H7 (cell line): Measurements from ENCODE around the gene RCAN2. TPM values are rescaled to one million over a fixed set of nuclear protein-coding genes. Genes with fewer than 3 reads are reported as not detected.
A peak's percentile ranks its signal among the peaks of the same experiment; 100 is the strongest.

Source experiments
- DNase-seq: peaks from one replicate; pipeline ENCODE4 v3.0.0; 2012
- H3K27me3 ChIP-seq: 2 replicates; pipeline ENCODE4 v1.6.0; 2011; ENCODE audit warnings: mild to moderate bottlenecking, low read length; ENCODE audit not compliant: control insufficient read depth, insufficient read depth
- H3K36me3 ChIP-seq: replicated peaks from 2 replicates; pipeline ENCODE4 v1.5.1; 2011; ENCODE audit warnings: low read length; ENCODE audit not compliant: control insufficient read depth, insufficient read depth
- H3K4me3 ChIP-seq: 2 replicates; pipeline ENCODE4 v1.5.1; 2011; ENCODE audit warnings: low read depth, mild to moderate bottlenecking, control low read depth, low read length, moderate library complexity; ENCODE audit not compliant: insufficient read depth
- total RNA-seq: library from RNA; depleted of rRNA; stranded (reverse); fragments of >200 nt; shearing (Covaris generic); gene quantifications from 2 replicates; pipeline ENCODE4 v1.2.3, GENCODE V29; 2014

Gene RCAN2
- total RNA-seq, 1 experiment from 2014 or later, result 2.8 TPM

DNA sequence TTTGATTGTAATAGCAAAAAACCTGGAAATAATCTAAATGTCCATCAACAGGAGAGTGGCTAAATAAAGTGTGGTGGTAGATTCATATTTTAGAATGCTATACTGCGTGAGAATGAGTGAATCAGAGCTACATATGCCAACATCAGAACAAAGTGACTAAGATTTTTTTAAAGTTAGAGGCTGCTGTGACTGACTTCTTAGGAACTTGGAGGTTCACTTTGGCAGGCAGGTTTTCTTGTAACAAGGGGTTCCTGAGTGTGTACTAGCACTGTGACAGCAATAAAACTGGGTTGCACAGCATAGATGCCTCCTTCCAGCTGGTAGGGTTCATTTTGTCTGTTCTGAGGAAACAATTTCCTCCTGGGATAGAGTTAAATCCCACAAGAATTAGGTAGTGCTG lies 245.2 kb downstream of the RCAN2 start:
- Histone ChIP-seq H3K4me3 (no peak overlapping the region), H3K27me3 (no peaks in the 10 kb centered on the region), H3K36me3 (no peaks in the 10 kb centered on the region)
- DNase-seq, result no peak

DNA sequence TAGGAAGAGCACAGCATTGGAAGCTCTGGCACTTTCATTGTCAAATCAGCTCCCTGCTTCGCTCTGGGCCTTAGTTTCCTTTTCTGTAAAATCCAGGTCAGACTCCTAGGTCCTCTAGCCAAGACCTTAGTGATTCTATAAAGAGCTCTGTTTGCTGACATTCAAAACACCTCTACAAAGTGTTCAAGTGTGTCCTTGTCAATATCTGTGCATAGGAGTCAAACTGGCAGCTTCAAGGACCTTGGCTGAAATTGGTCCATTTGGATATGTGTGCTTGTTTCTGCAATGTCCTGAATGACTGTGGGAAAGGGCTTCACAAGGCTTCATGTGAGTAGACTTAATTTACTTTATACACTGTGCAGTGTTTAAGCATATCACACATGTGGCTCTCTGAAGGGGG lies 246.6 kb downstream of the RCAN2 start:
- H3K27me3 ChIP-seq, result no peaks in the 10 kb centered on the region
- no peak for DNase-seq
- H3K36me3 ChIP-seq, result no peaks in the 10 kb centered on the region
- no peak overlapping the region for H3K4me3 ChIP-seq

DNA sequence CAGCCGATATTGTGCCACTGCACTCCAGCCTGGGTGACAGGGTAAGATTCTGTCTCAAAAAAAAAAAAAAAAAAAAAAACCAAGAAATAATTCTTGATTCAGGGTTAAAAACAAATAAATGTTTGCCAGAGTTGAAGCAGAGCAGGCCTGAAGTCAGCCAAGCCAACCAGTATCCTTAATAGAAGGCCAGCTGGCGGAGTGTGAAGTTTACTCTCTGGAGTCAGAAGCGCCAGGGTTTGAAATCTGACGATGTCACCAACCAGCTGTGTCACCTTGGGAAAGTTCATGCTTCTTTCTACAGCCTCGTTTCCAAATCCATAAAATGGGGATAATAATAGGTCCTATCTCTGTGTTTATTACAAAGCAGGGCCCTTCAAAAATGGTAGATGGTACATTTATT lies 247.5 kb downstream of the RCAN2 start:
- no peaks in the 10 kb centered on the region for H3K27me3 ChIP-seq
- no peaks in the 10 kb centered on the region for H3K36me3 ChIP-seq
- H3K4me3 ChIP-seq, result no peak overlapping the region
- DNase-seq, result no peak

DNA sequence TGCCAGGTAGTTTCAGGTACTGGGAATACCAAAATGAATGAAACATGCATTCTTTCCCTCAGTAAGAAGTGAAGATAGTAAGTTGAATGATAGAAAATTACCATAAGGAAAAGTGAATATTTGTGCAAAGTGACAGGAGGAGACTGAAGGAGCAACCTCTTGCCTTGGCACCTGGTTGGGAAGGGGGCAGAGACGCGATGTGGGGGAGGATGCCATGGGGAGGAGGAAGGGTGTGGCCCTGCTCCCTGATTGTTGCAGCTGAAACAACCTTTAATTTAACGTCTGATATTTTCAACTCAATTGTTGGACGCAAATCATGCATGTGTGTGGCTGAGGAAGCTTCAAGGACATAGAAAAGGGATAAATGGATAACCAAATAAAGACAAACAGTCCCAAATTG lies 248.3 kb downstream of the RCAN2 start:
- no peaks in the 10 kb centered on the region for H3K27me3 ChIP-seq

DNA sequence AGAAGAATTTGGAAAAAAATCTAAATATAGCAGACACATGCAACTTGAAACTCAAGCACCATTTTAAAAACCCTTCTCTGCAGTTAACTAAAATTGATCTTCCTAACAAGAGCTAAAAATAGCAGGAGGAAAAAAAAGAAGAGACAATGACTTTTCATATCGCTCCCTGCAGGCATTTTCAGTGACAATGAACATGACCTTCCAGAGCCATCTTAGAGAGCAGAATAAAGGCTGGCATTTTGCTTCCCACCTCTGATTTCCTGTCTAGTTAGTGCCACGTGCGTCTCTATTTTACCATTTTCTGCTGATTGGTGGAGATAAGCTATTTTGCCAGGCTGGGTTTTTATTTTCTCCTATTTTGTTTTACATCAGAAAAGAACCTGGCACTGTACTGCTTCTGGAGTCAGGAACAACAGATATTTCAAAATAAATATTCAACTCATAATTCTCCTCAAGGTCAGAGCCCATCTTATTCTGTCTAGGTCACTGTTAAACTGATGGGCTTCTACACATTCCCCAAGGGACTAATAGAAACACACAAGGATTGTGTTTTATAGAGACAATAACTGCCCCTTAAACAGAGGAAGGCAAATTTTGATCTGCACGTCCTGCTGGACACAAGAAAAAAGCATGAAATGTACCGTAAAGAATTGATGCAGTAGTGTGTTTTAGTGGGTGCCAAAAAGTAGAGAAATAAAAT lies 250.2 kb downstream of the RCAN2 start:
- DNase-seq, result no peak
- H3K27me3 ChIP-seq, result no peaks in the 10 kb centered on the region
- H3K4me3 ChIP-seq, result no peak overlapping the region
- H3K36me3 ChIP-seq, result no peaks in the 10 kb centered on the region

More for the DNA sequence above, 248.3 kb downstream of the RCAN2 start:
- no peak overlapping the region for H3K4me3 ChIP-seq
- no peaks in the 10 kb centered on the region for H3K36me3 ChIP-seq
- DNase-seq, result no peak

DNA sequence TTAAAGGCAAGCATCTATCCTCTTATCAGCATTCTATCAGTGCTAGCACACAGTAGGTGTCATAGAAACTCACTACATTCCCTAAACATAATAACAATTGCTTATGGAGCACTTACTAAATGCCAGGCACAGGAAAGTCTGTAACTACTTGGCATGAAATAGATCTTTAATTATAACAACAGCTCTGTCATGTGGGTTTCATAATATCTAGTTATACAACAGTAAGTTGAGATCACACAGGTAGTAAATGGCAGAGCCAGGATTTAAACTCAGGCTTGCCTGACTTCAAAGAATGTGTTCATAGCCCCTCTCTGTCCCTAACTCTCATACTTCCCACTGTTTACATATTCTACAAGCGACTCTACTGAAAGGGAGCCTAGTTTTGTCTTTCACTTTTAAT lies 254.5 kb downstream of the RCAN2 start:
- DNase-seq, result no peak
- Histone ChIP-seq H3K36me3 (no peaks in the 10 kb centered on the region), H3K27me3 (no peaks in the 10 kb centered on the region), H3K4me3 (no peak overlapping the region)

DNA sequence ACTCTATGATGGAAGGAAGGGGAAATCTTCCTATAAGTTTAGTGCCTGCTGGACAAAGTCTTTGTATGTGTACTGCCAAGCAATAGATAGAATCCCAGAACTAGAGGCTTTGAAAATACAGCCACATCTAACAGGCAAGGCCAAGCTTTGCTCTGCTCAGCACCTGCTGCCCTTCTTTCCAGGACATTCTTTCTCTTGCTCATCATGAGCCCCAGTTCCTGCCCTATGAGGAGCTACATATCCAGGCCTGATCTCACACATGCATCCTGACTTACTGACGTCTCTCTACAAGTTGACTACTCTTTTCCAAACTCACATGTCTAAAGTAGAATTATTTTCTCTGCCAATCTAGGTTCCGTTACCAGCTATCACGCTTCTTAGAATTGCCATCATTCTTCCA lies 256.0 kb downstream of the RCAN2 start:
- no peaks in the 10 kb centered on the region for H3K27me3 ChIP-seq
- no peak for DNase-seq
- H3K4me3 ChIP-seq, result no peak overlapping the region
- H3K36me3 ChIP-seq, result no peaks in the 10 kb centered on the region

DNA sequence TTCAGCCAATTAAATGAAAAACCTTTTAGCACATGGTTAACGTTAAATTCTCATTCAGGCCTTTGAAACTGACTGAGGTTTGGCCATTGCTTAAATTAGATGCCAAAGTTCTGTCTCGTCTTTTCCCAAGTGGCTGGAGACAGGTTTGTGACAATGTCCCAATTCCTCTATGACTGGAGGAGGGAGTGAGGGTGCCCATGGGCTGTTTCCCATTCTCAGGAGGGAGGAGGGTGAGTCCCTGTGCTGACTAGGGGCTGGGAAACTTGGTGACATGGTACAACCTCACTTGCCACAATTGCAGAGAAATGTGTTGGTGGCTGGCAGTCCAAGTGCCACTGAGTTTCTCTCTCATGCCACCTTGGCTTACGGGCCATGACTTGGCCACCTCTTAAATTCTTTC lies 256.5 kb downstream of the RCAN2 start:
- Histone ChIP-seq H3K4me3 (no peak overlapping the region), H3K36me3 (no peaks in the 10 kb centered on the region), H3K27me3 (no peaks in the 10 kb centered on the region)
- DNase-seq, result no peak

DNA sequence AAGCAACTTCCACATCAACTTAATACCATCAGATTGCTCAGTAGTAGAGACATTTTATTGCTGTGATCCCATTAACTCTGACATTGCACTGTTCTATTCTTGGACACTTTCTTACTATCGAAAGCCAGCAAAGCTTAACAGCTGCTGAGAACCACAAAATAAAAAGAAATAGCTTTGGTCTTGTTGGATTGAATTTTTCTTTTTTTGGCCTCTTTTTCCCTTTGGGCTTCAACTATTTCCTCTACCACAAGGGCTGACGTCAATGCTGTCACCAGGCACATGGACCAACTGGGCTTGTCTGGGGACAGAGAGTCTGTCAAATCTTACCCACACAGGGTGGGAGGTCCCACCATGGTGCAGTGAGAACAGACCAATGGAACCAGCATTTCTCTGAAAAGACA lies 257.1 kb downstream of the RCAN2 start:
- DNase-seq, result no peak
- H3K4me3 ChIP-seq, result no peak overlapping the region
- no peaks in the 10 kb centered on the region for H3K27me3 ChIP-seq
- H3K36me3 ChIP-seq, result no peaks in the 10 kb centered on the region

DNA sequence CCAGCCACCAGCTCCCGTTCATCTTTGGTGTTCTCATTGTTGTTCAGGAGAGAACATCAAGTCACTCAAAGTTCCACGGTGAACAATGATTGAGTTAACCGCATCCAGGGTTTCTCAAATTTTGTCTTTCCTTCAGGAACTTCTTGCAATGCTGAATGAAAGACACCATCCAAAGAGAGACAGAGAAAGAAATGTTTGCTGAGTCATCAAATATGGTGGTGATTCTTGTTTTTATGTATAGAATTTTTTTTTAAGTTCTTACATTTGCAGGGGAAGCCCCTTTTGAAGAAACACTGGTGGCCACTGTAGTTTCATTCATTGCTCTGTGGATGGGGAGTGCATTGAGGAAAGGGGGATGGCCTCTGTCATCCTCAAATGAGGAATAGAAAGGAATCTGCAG lies 258.1 kb downstream of the RCAN2 start:
- H3K4me3 ChIP-seq, result no peak overlapping the region
- DNase-seq, result no peak
- H3K27me3 ChIP-seq, result no peaks in the 10 kb centered on the region
- no peaks in the 10 kb centered on the region for H3K36me3 ChIP-seq

DNA sequence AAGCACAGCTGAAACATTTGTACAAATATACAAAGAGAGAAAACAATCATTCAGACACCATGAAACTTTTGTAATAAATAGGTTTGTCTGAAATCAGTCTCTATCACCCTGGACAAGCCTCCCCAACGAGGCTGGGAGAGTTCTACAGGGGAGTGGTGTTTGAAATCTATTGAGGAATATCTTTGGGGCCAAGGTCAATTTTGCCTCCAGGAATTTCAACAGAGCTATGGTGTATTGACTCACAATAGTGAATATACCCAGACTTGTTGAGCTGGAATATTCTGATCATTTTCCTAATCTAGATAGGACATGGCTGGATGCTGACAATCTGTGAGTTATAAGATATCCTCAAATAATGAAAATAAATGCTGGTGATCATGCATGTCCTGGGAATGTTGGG lies 269.0 kb downstream of the RCAN2 start:
- no peak for DNase-seq
- H3K4me3 ChIP-seq, result no peak overlapping the region
- H3K36me3 ChIP-seq, result no peaks in the 10 kb centered on the region
- no peaks in the 10 kb centered on the region for H3K27me3 ChIP-seq

DNA sequence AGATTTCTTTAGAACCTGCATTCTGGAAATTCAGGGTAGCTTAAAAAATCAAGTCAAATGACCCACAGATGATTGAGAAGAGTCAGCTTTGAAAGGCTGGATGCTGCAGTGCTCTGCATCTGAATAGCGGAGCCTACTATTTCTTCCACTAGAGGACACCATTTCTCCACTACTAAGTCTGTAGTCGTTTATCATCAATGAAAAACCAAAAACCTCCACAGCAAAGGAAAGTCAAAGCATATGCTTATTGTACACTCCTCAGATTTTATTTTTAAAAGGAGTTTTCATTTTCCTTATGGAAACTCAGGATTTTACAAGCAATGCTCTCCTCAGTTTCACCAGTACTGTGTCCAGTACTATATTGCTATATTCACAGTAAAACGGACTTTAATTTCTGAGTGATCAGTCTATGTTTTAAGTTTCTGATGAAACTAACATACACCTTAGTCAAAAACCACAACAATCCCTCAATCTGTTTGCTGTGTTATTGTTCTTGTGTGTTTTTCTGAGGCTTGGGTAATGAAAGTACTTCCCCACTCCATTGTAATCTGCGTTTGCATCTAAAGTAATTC lies 269.9 kb downstream of the RCAN2 start:
- peak; percentile 30 for DNase-seq

DNA sequence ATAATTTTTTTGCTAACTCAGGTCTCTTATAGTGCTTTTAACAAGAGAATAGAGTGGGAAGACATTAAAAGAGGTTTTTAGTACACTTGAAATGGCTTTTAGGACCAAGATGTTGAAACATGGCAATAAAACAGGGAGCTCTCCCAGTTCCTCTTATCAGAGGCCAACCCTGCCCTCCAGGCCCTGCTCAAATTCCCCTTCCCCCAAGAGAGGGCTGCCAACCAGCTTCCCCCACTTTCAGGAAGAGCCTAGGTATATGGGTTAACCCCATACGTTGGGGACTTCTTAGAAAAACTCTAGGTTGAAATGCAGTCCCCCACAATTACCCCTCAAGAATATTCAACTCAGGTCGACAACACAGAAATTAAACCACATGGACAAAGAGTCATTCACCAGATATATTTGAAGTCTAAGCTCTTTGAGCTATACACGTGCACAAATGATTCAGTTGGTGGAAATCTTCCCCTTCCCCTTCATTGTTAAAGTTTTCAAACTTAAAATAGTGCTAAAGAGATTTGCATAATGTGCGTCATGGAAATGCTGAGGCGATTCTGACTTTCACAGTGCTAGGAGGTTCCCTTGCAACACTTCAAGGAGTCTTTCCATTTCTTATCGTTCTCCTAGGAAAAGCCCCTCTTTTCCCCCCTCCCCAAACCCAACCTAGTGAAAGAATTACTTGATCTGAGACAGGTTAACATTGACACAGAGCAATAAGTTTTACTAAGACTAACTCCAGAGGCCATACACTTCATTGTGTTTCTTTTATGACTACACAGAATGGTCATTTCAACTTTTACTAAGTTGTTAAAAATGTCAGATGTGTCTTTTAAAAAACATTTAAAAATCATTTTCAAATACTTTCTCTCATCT lies 270.7 kb downstream of the RCAN2 start:
- Histone ChIP-seq H3K27me3 (no peaks in the 10 kb centered on the region), H3K4me3 (no peak overlapping the region), H3K36me3 (no peaks in the 10 kb centered on the region)
- DNase-seq, result no peak

More for the DNA sequence above, 269.9 kb downstream of the RCAN2 start:
- Histone ChIP-seq H3K36me3 (no peaks in the 10 kb centered on the region), H3K27me3 (no peaks in the 10 kb centered on the region), H3K4me3 (no peak overlapping the region)

DNA sequence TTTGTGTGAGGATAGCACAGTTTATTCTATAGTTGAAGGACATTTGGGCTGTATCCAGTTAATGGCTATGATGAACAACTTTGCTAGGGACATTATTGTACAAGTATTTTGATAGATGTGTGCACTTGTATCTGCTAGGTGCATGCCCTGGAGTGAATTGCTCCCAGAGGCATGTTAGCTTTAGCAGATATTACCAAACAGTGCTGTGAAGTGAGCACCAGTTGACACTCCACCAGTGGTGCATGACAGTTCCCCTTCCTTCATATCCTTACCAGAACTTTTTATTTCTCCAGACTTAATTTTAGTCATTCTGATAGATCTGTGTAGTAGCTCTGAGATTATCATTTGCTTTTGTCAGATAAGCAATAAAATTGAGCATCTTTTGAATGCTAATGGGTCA lies 271.6 kb downstream of the RCAN2 start:
- DNase-seq, result no peak
- Histone ChIP-seq H3K27me3 (no peaks in the 10 kb centered on the region), H3K36me3 (no peaks in the 10 kb centered on the region), H3K4me3 (no peak overlapping the region)

DNA sequence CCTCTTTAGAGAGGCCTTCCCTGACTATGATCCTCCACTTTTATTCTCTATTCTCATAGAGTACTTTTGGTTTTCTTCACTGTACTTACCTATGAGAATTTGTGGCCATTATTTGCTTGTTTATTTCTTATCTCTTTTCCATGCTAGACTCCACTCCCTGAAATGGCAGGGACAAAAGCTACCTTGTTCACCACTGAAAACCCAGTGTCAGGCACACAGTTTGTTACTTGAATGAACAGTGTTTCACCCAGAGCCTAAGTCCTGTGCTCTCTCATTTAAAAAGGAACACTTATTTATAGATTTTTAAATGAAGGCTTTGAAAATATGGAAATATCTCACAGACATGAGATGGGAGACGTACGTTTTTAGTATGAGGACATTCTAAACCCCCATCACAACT lies 272.8 kb downstream of the RCAN2 start:
- no peak overlapping the region for H3K4me3 ChIP-seq
- DNase-seq, result no peak
- H3K27me3 ChIP-seq, result no peaks in the 10 kb centered on the region
- no peaks in the 10 kb centered on the region for H3K36me3 ChIP-seq
